Stromal cell of bone marrow (primary cell): ENCODE measurements around the gene PTEN.
A peak's percentile ranks its signal among the peaks of the same experiment; 100 is the strongest.

Source experiments
- DNase-seq: peaks from one replicate; pipeline ENCODE4 v3.0.0-alpha.2; 2012; ENCODE audit warnings: low read depth

Gene PTEN

DNA sequence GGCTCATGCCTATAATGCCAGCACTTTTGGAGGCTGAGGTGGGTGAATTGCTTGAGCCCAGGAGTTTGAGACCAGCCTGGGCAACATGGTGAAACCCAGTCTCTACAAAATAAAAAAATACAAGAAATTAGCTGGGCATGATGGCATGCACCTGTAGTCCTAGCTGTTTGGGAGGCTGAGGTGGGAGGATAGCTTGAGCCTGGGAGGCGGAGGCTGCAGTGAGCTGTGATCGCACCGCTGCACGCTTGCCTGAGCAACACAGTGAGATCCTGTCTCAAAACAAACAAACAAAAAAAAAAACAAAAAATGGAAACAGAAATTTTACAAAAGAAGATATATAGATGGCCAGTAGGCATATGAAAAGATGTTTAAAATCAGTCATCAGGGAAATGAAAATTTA lies 57.1 kb downstream of the PTEN start:
- DNase-seq = no peak

DNA sequence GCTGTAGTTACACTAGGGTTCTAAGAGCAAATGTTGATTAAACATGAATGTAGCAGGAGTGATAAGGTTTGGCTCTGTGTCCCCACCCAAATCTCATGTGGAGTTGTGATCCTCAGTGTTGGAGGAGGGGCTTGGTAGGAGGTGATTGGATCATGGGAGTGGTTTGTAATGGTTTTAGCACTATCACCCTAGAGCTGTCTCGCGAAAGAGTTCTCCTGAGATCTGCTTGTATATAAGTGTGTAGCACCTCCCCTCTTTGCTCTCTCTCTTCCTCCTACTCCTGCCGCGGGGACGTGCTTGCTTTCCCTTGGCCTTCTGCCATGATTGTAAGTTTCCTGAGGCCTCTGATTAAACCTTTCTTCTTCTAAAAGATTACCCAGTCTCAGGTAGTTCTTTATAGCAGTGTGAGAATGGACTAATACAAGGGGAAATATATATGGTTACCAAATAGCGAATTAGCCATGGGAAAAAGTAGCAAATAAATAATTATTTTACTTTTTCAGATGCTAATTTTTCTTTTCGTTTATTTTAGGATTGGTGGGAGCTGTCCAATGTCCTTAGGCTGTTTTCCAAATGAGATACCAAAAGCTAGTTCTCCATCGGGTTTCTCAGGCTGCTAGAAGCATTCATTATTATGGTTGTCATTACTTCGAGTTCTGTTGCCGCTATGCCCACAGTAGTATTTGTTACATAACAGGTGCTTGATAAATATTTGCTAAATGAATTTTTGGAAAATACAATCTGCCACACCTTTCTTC lies 58.7 kb downstream of the PTEN start:
- DNase-seq = no peak

DNA sequence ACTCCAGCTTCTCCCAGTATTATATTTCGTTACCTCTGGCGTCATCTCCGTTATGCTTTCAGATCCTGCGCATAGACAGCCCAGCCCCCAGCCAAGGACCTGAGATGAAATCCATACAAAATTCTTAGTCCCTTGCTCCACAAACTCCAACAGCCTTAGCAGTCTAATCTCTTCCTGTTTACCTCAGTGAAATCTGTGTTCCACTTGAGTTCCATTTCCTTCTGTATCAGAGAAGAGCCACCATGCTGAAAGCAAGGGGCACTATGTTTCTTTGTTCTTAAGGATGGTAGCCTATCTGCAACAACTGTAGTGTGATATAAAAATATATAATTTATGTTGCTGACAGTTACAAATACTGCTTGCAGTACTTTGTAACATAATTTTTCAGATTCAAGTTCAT lies 59.8 kb downstream of the PTEN start:
- no peak for DNase-seq

DNA sequence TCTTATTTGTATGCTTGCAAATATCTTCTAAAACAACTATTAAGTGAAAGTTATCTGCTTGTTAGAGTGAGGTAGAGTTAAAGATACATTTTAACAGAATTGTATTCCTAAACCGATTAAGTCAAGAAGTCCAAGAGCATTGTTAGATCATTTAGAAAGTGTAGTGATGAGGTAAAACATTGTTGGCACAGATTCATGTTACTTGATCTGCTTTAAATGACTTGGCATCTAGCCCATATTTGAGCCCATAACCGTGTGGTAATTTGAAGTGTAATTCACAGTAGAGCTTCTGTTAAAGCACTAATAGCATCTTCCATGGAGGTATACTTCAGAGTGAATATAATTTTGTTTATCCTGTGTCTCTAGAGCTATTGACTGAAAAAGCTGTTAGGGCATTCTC lies 62.1 kb downstream of the PTEN start:
- no peak for DNase-seq

DNA sequence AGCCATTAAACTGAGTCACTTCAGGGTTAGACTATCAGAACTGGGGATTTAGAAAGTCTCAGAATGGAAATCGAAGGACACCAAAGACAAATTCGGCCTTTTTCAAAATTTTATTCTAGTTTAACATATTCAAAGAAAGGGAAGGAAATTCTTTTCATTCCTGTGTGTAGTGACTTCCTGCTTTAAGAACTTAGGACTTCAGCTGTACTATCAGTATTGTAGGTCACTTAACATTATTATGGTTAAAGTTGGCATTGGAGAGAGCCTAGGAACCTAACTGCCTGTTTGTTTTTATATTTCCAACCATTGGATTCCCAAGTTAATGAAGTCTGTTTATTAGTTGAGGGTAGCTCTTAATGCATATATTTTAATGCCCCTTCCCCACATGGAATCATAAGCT lies 63.7 kb downstream of the PTEN start:
- DNase-seq = no peak

DNA sequence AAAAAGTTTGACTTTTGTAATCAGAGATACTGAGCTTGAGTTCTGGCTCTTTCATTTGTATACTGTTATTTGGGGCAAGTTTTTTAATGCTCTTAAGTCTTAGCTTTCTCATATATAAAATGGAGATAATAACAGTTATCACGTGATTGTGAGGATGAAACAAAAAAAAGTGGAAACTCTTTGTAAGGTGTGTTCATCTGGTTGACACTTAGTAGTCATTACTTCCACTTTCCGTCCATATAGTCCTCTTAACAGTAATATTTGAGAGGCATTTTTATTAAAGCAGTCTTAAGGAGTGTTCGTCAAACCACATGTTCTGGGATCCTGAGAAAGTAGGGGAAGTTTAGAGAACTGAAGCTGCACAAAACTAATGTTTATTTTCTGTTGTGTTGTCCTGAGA lies 65.6 kb downstream of the PTEN start:
- no peak for DNase-seq

DNA sequence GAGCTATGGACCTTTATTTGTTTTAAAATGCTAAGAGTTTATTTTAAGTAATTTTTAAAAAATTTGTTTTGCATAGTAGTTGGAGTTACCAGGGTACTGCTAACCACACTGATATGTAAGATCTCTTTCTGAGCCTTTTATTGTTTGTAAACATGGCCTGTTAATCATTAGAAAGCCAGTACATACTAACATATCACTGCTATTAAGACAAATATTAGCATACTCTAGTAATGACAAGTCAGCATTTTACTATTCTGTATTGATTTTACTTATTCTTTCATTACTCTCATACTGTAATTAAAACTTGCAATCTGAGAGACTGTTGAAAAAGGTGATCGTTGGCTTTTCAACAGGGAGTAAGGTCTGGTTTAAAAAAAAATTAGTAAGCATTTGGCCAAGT lies 66.7 kb downstream of the PTEN start:
- no peak for DNase-seq

DNA sequence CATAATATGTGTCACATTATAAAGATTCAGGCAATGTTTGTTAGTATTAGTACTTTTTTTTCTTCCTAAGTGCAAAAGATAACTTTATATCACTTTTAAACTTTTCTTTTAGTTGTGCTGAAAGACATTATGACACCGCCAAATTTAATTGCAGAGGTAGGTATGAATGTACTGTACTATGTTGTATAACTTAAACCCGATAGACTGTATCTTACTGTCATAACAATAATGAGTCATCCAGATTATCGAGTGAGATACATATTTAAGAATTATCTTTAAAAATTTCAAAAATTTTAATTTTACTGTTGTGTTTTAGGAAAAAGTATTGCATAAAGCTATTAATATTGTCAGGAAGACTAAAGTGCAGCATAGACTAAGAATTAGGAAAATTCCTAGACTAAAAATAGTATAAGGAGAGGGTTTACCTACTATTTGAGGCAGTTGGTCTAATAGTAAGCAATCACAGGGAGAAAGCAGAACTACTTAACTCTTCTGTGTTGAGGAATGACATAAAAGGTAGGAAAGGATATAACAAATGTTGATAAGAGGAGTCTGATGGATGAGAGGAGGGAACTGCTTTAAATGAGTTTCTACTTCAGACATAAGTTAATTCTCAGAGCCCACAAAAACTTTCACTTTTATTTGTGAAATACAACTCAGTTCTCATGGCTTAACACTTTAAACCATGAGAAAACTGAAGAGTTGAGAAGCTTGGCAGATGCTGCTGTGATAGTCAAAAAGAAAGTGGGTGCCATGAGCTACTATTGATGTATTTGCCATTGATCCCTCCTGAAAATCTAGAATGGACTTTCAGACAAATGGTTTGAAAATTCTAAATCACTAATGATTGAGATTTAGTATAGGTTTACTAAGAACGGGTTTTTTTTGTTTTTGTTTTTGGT lies 67.8 kb downstream of the PTEN start:
- DNase-seq = no peak

DNA sequence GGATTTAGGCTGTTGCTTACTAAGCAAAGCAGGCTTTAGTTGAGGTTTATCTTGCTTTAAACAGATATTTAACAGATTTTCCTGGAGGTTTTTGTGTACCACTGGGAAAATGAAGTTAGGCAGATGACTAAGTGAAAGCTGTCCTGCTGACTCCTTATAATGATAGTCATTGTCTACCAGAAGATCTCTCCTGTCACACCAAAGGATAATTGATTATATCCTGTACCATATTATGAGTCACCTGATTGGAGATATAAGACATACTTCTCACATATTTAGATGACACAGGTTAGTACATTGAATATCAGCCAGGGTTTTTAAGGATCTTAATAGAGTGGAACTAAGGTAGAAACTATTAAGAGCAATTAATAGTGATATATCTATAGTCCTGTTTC lies 68.4 kb downstream of the PTEN start:
- no peak for DNase-seq

DNA sequence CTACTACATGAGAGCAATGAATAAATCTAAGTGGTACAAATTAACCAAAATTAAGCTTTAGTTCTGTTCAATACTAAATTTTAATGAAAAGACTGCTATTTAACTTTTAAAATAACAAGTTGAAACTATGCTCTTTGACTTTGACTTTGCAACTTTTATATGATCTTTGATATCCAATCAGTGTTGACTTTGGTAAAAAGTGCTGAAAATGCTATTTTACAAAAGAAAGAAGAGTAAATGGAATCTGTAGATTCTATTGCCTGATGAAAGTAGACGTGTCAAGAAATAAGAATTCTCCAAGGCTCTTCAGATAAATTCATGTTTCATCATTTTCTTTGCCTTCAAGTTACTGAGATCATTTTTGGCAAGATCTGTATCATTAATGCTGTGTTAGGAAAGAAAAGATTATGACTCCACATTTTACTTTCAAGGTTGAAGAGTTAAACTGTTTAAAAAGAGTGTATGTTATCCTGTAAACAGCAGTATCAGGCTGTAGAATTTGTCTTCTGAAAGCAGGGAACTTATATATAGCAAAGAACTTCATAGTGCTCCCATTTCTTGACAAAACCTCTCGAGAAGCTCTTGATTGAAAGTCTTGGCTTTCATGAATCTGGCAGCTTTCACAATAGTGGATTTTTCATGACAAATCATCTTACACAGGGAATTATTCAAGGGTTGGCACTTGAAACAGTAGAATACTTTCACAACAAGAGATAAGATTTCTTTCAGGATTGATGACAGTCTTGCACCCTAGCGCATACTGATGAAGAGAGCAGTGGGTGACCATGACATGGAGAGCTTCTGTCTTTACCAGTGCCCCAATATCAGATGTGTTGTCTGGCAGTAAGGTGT lies 72.1 kb downstream of the PTEN start:
- peak; percentile 28 for DNase-seq

DNA sequence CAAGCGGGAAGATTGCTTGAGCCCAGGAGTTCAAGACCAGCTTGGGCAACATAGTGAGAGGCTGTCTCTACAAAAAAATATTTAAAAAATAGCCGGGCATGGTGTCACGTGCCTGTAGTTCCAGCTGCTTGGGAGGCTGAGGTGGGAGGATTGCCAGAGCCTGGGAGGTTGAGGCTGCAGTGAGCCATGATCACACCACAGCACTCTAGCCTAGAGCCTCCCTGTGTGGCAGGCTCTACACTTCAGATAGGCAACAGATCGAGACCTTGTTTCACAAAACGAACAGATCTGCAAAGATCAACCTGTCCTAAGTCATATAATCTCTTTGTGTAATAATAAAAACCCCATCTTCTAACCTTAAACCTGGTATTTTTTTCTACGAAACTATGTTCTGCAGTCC lies 76.8 kb downstream of the PTEN start:
- no peak for DNase-seq

DNA sequence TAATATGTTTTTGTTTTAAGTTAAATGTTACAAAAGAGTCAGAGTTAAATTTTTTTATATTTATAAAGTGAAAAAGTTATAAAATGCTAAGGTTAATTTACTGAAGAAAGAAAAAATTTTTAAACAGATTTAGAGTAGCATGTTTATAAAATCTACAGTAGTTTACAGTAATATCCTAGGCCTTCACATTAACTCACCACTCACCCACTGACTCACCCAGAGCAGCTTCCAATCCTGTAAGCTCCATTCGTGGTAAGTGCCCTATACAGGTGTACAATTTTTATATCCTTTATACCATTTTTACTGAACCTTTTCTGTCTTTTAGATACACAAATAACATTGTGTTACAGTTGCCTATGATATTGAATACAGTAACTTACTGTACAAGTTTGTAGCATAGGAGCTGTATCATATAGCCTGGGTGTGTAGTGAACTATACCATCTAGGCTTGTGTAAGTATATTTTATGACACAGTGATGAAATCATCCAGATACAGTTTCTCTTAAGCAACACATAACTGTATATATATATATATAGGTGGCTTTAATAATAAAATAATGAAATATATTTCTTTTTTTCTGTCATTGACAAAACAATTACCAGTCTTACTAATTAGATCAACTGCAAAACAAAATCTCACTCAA lies 79.6 kb downstream of the PTEN start:
- DNase-seq = no peak

DNA sequence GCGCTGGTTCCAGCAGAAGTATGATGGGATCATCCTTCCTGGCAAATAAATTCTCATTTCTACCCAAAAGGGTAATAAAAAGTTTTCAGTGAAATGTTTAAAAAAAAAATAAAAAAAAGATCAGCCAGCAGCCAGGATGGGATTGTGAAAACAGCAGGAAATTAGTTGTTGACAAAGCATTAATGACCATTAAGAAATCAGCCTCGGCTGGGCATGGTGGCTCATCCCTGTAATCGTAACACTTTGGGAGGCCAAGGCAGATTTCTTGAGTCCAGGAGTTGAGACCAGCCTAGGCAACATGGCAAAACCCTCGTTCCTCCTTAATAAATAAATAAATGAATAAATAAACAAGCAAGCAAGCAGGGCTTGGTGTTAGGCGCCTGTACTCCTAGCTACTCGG lies 82.6 kb downstream of the PTEN start:
- no peak for DNase-seq

DNA sequence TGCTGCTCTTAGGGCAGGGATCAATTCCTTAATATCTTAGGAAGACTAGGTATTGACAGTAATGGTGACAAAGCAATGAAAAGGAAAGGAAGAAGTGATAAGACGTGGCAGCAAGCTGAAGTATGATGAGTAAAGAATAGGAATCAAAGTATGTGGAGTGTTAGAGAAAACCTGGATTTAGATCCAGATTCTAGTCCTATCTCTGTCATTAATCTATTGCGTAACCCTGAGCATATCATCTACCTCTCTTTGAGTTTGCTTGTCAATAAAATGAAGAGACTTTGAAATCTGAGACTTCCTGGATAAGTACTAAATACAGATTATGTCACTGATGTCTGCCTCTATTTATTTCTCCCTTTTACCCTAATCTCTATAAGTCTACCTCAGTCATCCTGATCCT lies 89.2 kb downstream of the PTEN start:
- no peak for DNase-seq

DNA sequence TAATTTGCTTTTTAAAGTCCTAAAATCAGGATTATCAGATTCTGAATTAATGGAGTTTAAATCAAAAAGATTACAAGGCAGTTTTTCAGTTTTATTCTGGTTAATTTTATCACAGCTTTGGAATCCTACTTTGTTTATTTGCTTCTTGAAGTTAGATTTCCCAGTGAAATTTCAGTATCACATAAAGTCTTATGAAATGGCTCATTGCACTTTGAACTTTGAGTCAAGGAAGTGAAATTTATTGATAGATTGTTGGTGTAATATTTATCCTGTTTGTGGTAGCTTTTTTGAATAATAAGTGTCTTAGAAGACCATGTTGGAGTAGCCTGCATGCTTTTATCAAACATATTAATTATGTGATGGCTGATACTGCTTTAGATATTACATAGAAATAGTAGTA lies 92.6 kb downstream of the PTEN start:
- DNase-seq = no peak

DNA sequence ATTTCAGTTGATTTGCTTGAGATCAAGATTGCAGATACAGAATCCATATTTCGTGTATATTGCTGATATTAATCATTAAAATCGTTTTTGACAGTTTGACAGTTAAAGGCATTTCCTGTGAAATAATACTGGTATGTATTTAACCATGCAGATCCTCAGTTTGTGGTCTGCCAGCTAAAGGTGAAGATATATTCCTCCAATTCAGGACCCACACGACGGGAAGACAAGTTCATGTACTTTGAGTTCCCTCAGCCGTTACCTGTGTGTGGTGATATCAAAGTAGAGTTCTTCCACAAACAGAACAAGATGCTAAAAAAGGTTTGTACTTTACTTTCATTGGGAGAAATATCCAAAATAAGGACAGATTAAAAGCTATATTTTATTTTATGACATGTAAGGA lies 94.3 kb downstream of the PTEN start:
- no peak for DNase-seq

DNA sequence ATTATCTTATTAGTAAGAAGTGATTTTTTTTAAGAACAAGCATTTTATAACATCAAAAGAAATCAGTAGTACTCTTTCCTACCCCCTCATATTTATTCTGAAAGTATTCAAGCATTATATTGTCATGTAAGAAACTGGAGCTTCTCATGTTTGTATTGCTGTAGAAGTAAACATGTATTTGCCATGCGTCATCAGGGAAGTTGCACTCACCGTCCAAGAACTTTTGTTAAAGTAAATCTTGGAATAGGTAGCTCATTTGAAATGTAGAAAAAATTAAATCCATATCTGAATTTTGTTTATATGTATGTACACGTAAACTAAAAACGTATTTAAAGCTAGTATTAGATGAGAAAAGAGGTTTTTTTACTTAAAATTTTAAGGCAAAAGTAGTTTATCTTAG lies 96.8 kb downstream of the PTEN start:
- DNase-seq = no peak

DNA sequence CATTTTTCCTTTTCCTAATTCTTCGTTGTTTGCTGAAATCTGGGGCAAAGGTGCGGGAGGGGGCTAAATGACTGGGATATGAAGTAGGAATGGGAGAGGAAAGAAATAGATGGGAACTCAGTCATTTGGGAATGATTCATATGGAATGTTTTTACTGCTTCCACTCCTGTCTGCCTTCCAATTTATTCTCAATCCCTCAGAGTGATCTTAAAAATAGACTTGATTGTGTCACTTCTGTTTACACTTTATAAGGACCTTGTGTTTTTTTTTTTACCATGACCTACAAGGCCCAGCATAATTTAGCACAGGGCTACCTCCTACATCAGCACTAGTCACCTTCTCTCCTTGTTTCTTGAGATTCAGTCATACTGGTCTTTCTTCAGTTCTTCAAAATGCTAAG lies 97.9 kb downstream of the PTEN start:
- DNase-seq = peak; percentile 77

DNA sequence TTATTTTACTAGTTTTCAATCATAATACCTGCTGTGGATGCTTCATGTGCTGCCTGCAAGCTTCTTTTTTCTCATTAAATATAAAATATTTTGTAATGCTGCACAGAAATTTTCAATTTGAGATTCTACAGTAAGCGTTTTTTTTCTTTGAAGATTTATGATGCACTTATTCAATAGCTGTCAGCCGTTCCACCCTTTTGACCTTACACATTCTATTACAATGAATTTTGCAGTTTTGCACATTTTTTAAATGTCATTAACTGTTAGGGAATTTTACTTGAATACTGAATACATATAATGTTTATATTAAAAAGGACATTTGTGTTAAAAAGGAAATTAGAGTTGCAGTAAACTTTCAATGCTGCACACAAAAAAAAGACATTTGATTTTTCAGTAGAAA lies 103.0 kb downstream of the PTEN start:
- no peak for DNase-seq

DNA sequence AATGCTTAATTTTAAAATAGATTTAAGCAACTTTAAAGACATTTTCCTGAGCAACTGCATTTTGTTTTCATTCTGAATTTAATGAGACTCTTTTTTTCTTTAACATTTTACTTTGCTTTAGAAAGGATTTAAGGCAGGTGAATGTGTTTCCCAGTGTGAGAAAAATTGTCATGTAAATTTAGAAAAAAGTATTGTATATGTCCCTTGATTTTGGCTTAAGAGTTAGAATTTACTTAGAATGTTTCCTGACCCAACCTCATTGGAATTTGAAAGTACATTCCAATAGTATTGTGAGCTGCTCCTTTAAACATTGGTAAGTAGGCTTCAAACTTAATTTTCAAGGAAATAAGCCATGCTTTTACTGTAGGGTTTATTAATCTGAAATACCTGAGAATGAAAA lies 110.2 kb downstream of the PTEN start:
- DNase-seq = no peak

DNA sequence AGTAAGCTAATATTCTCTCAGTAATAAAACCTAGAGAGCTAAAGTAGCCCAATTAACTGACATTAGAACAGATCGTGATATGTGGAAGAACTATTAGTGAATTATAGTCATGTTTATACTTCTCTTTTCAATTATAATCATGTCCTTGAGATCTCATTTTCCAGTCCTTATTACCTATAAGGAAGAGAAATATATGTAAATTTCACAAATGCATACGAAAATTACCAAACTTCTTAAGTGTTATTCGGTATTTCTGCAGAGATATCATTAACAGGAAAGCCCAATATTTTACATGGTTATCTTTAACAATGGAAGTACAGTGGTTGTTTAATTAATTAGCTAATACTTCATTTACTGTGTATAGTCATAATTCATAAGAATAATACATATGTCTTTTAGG lies 110.7 kb downstream of the PTEN start:
- no peak for DNase-seq

DNA sequence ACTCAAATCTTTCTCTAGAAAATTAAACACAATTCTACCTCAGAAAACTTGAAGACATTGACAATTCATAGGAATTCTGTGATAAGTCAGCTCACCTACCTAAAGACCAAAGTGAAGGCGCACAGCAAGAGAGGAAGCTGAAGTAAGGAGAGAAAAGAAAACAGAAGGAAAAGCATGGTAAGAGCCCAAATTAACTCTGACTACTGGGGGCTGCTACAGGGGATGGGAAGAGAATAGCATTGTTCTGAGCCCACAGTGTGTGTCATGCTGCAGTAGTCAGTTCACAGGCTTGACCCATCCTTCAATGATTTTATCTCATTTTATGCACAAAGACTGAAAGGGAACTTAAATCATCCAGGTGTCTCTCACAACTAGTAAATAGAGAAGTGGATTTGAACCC lies 111.3 kb downstream of the PTEN start:
- no peak for DNase-seq
